ENCODE results near the gene MRPL4.

DNA sequence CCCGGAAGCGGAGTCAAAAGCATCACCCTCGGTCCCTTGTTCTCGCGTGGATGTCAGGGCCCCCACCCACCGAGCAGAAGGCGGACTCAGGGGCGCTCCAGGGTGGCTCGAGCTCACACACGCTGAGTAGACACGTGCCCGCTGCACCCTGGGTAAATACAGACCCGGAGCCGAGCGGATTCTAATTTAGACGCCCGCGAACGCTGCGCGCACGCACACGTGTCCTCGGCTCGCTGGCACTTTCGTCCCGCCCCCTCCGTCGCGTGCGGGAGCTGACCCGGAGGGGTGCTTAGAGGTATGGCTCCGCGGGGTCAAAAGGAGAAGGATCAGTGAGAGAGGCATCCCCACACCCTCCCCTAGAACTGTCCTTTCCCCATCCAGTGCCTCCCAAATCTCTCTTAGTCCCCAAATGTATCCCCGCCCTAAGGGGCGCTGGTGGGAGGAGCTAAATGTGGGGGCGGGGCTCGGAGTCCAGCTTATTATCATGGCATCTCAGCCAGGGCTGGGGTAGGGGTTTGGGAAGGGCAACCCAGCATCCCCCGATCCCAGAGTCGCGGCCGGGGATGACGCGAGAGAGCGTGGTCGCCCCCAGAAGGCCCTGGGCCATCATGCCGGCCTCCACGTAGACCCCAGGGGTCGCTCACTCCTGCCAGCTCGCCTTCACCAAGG is 37.3 kb downstream of the MRPL4 start:
- TF ChIP-seq, protein P1, sequence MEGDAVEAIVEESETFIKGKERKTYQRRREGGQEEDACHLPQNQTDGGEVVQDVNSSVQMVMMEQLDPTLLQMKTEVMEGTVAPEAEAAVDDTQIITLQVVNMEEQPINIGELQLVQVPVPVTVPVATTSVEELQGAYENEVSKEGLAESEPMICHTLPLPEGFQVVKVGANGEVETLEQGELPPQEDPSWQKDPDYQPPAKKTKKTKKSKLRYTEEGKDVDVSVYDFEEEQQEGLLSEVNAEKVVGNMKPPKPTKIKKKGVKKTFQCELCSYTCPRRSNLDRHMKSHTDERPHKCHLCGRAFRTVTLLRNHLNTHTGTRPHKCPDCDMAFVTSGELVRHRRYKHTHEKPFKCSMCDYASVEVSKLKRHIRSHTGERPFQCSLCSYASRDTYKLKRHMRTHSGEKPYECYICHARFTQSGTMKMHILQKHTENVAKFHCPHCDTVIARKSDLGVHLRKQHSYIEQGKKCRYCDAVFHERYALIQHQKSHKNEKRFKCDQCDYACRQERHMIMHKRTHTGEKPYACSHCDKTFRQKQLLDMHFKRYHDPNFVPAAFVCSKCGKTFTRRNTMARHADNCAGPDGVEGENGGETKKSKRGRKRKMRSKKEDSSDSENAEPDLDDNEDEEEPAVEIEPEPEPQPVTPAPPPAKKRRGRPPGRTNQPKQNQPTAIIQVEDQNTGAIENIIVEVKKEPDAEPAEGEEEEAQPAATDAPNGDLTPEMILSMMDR (IDR thresholded peaks at IDR 0.05), result no peak
- no peak for TF ChIP-seq POLR2AphosphoS5 (IDR thresholded peaks at IDR 0.05)

Data from breast epithelium (tissue), 3 donors.